ENCODE data around the gene ZNF341.

ZNF341 gene

GRCh38 chr20:33701629-33702450 is 30.0 kb upstream of the ZNF341 start:
- DNase-seq (ENCODE audit: low read depth in 2 of 2): no peak

GRCh38 chr20:33702861-33703260 is 28.9 kb upstream of the ZNF341 start:
- no peak for DNase-seq (ENCODE audit: low read depth in 2 of 2)

DNA sequence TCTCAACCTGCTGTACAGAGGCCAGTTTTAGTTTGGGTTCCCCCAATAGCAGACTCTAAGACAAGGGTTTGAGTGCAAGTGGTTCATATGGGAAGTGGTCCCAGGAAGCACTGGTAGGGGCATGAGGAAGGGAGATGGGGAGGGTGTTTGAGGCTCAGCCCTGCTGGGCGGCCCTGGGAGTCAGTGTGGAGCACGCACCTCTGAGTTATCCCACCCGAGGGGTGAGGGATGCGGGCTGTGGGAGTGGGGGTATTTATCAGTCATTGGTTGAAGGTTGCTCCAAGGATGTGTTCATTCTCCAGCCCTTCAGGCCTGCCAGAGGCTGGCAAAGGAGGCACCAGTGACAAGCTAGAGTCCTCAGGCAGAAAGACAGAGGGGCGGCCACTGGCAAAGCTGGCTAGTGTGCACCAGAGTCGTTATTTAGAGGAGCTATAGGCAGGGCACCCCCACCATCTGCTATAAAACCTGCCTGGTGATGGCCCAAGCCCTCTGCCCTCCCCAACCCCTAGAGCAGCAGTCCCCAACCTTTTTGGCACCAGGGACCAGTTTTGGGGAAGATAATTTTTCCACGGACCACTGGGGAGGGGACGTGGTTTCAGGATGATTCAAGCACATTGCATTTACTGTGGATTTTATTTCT is 28.2 kb upstream of the ZNF341 start:
- DNase-seq (ENCODE audit: low read depth in 2 of 2): no peak

- DNase-seq (ENCODE audit: low read depth in 2 of 2): no peak
These were observed 27.4 kb upstream of the ZNF341 start for GRCh38 chr20:33704197-33704924.

DNA sequence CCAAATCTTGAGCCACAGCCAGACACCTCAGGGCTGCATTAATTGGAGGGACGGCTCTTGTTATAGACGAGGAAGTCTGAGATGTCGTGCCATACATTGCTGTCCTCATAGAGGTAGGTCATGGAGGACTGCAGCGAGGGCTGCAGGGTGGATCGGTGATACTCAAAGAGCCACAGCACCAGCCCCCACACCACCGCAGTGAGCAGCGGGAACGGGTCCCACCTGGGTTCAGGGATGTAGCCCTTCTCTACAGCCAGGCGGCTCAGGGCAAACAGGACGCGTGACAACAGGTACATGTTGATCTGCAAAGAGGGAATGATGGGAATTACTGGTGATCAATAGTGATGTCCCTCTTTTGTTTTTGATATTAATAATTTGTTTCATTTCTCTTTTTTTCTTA is 24.1 kb upstream of the ZNF341 start:
- DNase-seq (ENCODE audit: low read depth in 2 of 2): no peak

- no peak for DNase-seq (ENCODE audit: low read depth in 2 of 2)
These were observed 22.4 kb upstream of the ZNF341 start for GRCh38 chr20:33709398-33709797.

GRCh38 chr20:33709905-33710541 is 21.8 kb upstream of the ZNF341 start:
- DNase-seq (ENCODE audit: low read depth in 2 of 2): no peak

DNA sequence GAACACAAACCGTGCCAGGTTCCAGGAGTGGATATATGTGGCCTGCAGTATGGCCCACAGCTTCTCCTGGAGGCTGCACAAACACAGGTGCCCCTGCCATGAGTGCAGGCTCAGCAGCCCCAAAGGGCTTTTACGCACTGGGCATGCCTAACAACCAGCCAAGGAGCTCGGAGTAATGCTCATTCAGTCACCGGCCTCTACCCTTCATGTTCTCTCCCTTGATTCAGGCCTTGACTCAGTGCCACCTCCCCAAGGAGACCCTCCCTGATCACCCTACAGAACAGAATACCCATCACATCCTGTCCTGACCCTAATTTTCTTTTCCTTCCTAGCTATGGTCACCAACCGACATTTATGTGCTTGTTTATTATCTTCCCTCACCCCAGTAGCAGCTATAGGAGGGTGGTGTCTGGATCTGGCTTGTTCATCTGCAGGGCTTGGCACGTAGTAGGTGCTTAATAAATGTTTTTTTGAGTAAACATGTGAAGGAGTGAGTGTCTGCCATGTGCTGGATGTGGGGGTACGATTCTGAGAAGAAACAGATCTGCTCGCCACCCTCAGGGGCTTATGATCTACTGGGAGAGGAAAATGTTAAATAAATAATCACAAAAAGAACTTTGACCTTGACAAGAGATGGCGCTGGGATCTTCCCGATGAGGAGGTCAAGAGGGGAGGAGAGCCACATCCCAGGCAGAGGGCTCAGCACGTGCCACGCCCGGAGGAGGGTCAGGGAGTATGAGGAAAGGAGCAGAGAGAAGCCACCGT is 20.9 kb upstream of the ZNF341 start:
- no peak for DNase-seq (ENCODE audit: low read depth in 2 of 2)

- no peak for DNase-seq (ENCODE audit: low read depth in 2 of 2)
These were observed 20.4 kb upstream of the ZNF341 start for GRCh38 chr20:33711446-33711738.

GRCh38 chr20:33713865-33714367 is 17.9 kb upstream of the ZNF341 start:
- no peak for DNase-seq (ENCODE audit: low read depth in 2 of 2)

GRCh38 chr20:33716498-33716897 is 15.3 kb upstream of the ZNF341 start:
- DNase-seq (ENCODE audit: low read depth in 2 of 2): no peak

- no peak for DNase-seq (ENCODE audit: low read depth in 2 of 2)
These were observed 12.4 kb upstream of the ZNF341 start for GRCh38 chr20:33719277-33719988.

DNA sequence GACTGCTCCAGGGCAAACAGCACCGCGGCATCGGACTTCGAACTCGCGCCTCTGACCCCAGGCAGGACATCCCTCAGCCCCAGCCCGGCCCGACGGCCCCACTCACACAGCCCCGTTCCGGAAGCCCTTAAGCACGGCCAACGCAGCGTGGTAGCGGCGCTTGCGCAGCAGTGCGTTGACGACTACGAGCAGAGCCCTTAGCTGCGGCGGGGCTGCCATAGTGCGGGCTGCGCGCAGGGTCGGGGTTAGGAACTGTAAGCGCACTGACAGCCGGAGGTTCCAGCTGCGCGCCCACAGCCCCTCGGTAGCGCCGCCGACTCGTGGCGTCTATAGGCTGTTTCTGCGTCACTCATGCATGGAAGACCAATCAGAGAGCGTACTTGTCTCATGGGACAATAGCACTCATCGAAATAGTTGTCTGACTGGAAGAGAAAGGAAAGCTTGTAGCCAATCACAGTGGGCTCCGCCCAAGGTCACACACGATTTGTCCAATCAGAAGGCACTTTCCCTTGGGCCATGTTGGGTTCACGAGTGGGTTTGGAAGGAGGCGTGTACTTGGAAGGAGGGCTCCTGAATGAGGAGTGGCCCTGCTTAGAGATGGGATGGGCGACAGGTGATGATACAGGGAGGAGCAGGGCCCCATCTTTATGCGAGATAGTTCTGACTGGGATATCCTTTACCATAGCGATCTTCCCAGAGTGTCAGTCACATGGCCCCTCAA is 11.6 kb upstream of the ZNF341 start, which contains the start of gene PXMP4:
Gene PXMP4 (minus strand): TSS at position 322 of the 721 bp plus-strand sequence. CDS start 103 bp downstream, at position 219.
- DNase-seq (ENCODE audit: low read depth in 2 of 2): peak; percentile 72 to 80

GRCh38 chr20:33721391-33722140 is 10.2 kb upstream of the ZNF341 start:
- no peak for DNase-seq (ENCODE audit: low read depth in 2 of 2)

- DNase-seq (ENCODE audit: low read depth in 2 of 2): no peak
These were observed 7.2 kb upstream of the ZNF341 start for GRCh38 chr20:33724439-33725094.

DNA sequence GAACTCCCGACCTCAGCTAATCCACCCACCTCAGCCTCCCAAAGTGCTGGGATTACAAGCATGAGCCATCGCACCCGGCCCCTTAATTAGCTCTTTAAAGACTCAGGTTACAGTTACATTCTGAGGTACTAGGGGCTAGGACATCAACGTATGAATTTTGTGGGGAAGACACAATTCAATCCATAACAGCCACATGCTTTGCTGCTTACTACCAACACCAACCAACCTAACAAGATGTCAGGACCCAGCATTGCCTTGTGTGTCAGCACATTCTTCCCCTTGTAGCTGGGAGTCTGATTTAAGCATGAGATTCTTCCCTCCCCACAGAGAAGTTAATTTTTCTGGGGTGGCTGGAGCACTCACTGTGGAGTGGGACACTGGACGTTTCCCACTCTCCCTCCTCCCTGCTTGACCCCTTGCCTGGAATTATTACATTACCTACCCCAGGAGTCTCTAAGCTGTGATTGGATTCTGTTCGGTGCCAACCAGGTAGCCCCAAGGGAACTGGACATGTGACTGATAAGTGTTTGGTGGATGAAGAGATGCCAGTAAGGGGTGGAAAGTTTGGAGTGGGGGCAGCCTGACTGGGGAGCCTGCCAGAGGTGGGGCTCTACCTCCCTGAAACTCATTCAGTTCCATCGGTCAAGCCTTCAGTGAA is 6.1 kb upstream of the ZNF341 start:
- DNase-seq (ENCODE audit: low read depth in 2 of 2): no peak

DNA sequence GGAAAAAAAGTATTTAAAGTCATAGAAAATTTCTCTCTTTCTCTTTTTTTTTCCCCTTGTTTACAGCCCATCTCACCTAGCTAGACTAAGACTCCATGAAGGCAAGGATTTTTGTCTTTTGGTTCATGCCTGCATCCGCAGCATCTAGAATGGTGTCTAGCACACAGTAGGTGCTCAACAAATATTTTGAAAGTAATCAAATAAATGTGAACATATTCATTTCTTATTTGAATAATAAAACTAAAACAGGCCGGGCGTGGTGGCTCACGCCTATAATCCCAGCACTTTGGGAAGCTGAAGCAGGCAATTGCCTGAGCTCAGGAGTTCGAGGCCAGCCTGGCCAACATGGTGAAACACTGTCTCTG is 4.7 kb upstream of the ZNF341 start:
- no peak for DNase-seq (ENCODE audit: low read depth in 2 of 2)

GRCh38 chr20:33727806-33728205 is 4.0 kb upstream of the ZNF341 start:
- no peak for DNase-seq (ENCODE audit: low read depth in 2 of 2)
